ENCODE data around the gene SBF2. TPM values are rescaled to one million over a fixed set of nuclear protein-coding genes. Genes with fewer than 3 reads are reported as not detected.
A peak's percentile ranks its signal among the peaks of the same experiment; 100 is the strongest.

The SBF2 gene
- total and polyA plus RNA-seq, 9 of the 15 experiments (the other 6 are each of a cell fraction or from before 2014, with no cell fraction given) = 0.80 to 9.5 (median 5.0) TPM

GRCh38 chr11:9850224-9850895 is 443.7 kb downstream of the SBF2 start:
- no peaks in the 10 kb centered on the region for H3K4me1 ChIP-seq (replicated peaks in 1 of 2; ENCODE audit: control insufficient read depth in 2 of 2, insufficient read depth in 2 of 2, low read length in 2 of 2)
- H3K9ac ChIP-seq (ENCODE audit: insufficient read depth in 1 of 2, low read depth in 2 of 2, low read length in 2 of 2) = no peak overlapping the region
- no peaks in the 10 kb centered on the region for H3K9me1 ChIP-seq (ENCODE audit: control insufficient read depth, insufficient read depth, low read length)
- no peaks in the 10 kb centered on the region for H3K9me3 ChIP-seq (replicated peaks; ENCODE audit: control insufficient read depth, insufficient read depth, low read depth, low read length)
- H3K36me3 ChIP-seq (ENCODE audit: control insufficient read depth, insufficient read depth, low read length) = no peaks in the 10 kb centered on the region
- no TSS peak for BruUV-seq (replicated peaks)
- TF ChIP-seq L3MBTL2 (IDR thresholded peaks at IDR 0.05) (no peak), MLLT1 (IDR thresholded peaks at IDR 0.05) (no peak), NFE2L1 (tag; IDR thresholded peaks at IDR 0.05; ENCODE audit: borderline replicate concordance, low read depth) (no peak), JUN (IDR thresholded peaks at IDR 0.05; ENCODE audit: borderline replicate concordance, low read depth, low read length) (no peak), JUN (CRISPR knock-in tag; IDR thresholded peaks at IDR 0.05; ENCODE audit: borderline replicate concordance) (no peak), RB1 (IDR thresholded peaks at IDR 0.05; ENCODE audit: low read depth) (no peak), GTF2F1 (IDR thresholded peaks at IDR 0.05; ENCODE audit: low read depth, low read length) (no peak), ZNF121 (CRISPR knock-in tag; conservative IDR thresholded peaks at IDR 0.05) (peak; percentile 74), RBM25 (IDR thresholded peaks at IDR 0.05; ENCODE audit: low read depth, low read length, severe bottlenecking) (peak; percentile 30)
- H4K20me1 ChIP-seq (replicated peaks; ENCODE audit: control insufficient read depth, insufficient read depth, low read length) = no peaks in the 10 kb centered on the region
- no peak for ATAC-seq
- no peak overlapping the region for H3K27ac ChIP-seq (ENCODE audit: extremely low read depth, low read depth, low read length)
- no peak overlapping the region for H3K4me2 ChIP-seq (ENCODE audit: insufficient read depth, low read length)
- ChIA-PET CTCF (ENCODE audit: low intra/inter-chr PET ratio) (no interaction called here), POLR2A (interaction anchor here (1.9 kb wide), 1 partner anchor 16 kb away, joined by 5 read pairs; no protein-coding TSS in a partner anchor)
- FAIRE-seq = no peak
- WGBS (ENCODE audit: insufficient coverage, low coverage, missing lambda C conversion rate) = 0% methylated on average over 1 of the region's 1 CpG
- in situ Hi-C loops (cut with MboI) (loop anchor here (25.0 kb wide), 1 partner anchor 462 kb away; the partner anchor contains the start of gene ADM), intact Hi-C loops (cut with micrococcal nuclease) (no loop called here)
- no peaks in the 10 kb centered on the region for H3K27me3 ChIP-seq (ENCODE audit: control insufficient read depth in 2 of 2, insufficient read depth in 2 of 2, low read length in 2 of 2)
- no peaks in the 10 kb centered on the region for H3K79me2 ChIP-seq (ENCODE audit: control insufficient read depth, insufficient read depth, low read length)
- H2AFZ ChIP-seq (ENCODE audit: low read depth, low read length) = no peak overlapping the region
- H3K4me3 ChIP-seq = no peak overlapping the region
- no peak for DNase-seq (ENCODE audit: extremely low read depth in 1 of 4, low spot score in 3 of 4)
